Retinal pigment epithelial cell (primary cell): ENCODE data around the gene SECTM1.
"Not testable (repeated sequence)": the region's sequence is repeated elsewhere in the genome, so short reads cannot be mapped to it uniquely, and the experiment has no call there.

Experiments used
- DNase-seq: peaks from one replicate; pipeline ENCODE4 v3.0.0-alpha.2; 2010; ENCODE audit warnings: low read depth
- H3K4me3 ChIP-seq: 2 replicates; pipeline ENCODE4 v1.5.1; 2011; ENCODE audit warnings: mild to moderate bottlenecking, low read length, control low read depth, moderate library complexity
- TF ChIP-seq, protein P1 (sequence below): conservative IDR thresholded peaks from 2 replicates; pipeline ENCODE4 v1.5.1; 2011; ENCODE audit warnings: low read depth, low read length, control low read depth, inconsistent platforms

Gene SECTM1

DNA sequence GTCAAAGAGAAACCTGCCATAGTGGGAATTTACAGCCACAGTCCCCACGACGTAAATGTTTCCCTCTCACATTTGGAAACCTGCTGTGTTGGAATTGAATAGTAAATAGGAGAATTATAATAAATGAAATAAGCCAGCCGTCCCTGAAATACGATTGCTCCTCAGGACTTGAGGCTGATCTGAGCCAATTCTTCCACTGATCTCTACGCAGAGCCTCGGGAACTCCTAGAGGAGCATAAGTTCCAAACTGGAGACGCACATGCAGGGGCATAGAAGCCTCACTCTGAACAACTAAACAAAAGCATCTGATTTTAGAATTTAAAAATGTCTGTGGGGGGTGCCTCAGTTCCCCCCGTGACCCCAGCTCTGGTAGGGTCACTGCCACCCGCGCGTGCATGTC, 15.3 kb upstream of the SECTM1 start:
- no peak overlapping the region for H3K4me3 ChIP-seq
- no peak for DNase-seq
- TF ChIP-seq, protein P1, sequence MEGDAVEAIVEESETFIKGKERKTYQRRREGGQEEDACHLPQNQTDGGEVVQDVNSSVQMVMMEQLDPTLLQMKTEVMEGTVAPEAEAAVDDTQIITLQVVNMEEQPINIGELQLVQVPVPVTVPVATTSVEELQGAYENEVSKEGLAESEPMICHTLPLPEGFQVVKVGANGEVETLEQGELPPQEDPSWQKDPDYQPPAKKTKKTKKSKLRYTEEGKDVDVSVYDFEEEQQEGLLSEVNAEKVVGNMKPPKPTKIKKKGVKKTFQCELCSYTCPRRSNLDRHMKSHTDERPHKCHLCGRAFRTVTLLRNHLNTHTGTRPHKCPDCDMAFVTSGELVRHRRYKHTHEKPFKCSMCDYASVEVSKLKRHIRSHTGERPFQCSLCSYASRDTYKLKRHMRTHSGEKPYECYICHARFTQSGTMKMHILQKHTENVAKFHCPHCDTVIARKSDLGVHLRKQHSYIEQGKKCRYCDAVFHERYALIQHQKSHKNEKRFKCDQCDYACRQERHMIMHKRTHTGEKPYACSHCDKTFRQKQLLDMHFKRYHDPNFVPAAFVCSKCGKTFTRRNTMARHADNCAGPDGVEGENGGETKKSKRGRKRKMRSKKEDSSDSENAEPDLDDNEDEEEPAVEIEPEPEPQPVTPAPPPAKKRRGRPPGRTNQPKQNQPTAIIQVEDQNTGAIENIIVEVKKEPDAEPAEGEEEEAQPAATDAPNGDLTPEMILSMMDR = no peak

DNA sequence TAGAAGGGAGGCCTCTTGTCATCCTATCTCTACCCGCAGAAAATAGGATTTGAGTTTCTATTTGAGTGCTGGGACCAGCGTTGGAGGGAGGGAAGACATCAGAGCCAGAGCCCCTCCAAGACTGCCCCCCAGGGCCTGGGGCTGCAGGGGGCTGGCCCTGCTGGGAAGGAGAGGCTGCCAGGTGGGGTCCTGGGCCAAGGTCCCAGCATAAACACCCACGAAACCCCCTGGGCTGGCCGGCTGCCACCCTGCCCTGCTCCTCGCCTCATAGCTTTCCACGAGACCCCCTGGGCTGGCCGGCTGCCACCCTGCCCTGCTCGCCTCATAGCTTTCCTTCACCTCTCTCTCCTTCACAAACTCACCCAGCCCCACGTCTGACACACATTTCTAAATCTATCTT, 14.9 kb upstream of the SECTM1 start:
- no peak for DNase-seq
- H3K4me3 ChIP-seq = no peak overlapping the region
- TF ChIP-seq, protein P1 = no peak

DNA sequence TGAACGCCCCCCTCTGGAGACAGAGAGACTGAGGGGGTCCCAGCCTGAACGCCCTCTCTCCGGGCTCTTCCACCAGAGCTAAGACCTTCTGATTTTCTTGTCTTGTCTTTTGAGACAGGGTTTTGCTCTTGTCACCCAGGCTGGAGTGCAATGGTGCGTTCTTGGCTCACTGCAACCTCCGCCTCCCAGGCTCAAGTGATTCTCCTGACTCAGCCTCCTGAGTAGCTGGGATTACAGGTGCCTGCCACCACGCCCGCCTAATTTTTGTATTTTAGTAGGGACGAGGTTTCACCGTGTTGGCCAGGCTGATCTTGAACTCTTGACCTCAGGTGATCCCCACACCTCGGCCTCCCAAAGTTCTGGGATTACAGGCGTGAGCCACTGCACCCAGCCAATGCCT, 14.4 kb upstream of the SECTM1 start:
- H3K4me3 ChIP-seq, DNase-seq: not testable (repeated sequence)

DNA sequence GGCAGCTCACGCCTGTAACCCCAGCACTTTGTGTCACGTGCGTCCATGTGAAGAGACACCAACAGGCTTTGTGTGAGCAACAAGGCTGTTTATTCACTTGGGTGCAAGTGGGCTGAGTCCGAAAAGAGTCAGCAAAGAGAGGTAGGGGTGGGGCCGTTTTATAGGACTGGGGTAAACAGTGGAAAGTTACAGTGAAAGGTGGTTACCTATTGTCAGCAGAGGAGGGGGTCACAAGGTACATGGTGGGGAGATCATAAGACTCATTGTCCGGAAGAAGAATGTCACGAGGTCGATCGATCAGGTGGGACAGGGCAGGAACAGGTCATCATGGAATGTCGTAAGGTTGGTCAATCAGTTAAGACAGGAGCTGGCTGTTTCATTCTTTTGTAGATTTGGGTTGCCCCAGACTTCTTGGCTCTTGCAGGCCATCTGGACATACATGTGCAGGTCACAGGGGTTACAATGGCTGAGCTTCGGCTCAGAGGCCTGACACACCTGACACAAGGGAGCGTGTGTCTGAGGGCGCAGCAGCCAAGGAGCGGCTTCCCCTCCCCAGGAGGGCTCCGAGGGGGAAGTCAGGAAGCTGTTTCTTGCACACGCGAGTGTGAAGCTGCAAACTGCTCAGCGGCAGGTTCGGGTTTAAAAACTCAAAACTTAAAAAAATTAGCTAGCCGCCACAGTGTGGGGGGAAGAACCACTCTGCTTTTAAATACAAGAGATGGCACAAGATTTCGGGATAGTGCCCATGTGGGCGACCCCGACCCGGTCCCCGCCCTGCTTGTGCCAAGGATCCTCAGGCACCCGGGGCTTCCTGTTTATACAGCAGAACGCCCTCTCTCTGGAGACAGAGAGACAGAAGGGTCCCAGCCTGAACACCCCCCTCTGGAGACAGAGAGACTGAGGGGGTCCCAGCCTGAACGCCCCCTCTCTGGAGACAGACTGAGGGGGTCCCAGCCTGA, 13.1 kb upstream of the SECTM1 start:
- TF ChIP-seq, protein P1 = no peak
- DNase-seq = no peak
- H3K4me3 ChIP-seq = no peak overlapping the region

DNA sequence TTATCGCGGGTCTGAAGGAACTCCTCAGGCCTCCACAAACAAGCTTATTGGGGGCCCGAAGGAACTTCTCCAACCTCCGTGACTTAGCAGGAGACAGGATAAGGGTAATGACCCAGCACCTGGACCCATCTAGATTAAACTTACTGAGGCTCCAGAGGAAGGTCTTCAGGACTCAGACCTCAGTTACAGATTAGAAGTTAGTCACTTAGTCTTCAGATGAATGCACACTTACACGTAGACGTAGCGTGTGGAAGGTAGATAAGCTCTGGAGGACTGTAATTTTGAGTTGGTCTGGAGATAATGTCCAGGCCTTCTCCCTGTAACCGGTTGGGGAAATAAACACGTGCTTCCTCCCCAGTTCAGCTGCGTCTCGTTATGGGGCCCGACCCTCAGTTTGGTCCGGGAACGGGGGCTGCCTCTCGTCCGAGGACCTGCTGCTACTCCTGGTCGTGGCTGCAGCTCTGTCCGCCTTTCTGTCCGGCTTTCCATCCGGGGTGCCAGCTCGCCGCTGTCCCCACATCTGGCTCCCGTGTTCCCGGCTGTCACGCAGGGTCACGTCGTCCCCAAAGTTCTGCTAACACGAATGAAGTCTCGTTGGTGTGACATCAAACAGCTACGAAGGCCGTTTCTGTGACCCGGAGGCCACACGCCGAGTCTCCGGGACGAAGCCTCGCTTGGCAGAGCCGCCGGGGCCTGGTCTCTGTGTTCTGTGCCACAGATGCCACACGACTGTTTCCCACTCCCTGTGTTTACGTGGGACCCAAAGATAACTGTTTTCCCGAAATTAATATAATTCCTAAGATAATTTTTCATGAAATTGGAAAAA, 11.8 kb upstream of the SECTM1 start:
- TF ChIP-seq, protein P1 = no peak
- H3K4me3 ChIP-seq = no peak overlapping the region
- no peak for DNase-seq

DNA sequence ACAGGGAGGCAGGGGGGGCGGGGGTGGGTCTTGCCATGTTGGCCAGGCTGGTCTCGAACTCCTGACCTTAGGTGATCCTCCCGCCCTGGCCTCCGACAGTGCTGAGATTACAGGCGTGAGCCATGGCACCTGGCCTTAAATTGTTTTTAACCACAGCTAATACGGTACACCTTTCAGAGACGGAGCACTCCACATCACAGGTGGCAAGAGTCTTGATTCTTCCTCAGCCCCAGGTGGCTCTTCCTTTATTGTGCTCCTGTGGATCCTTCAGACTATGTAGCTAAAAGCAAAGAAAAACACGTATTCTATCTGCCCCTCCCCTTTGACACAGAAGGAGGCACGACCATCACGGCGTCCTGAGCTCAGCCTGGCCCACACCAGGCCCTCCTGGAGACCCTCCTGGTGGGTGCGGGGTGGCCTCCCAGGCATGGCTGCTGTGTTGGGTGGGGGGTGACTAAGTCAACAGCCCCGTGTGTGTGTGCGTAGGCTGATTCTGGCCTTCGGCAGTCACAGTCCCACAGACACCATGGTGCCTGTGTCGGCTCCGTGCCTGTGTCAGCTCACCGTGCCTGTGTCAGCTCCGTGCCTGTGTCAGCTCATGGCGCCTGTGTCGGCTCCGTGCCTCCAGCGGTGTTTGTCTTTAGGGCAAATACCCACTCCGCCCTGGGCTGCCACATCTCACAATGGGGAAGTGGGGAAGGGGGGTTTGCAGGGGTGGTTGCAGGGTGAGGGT, 10.8 kb upstream of the SECTM1 start:
- DNase-seq = no peak
- no peak overlapping the region for H3K4me3 ChIP-seq
- TF ChIP-seq, protein P1 = no peak

DNA sequence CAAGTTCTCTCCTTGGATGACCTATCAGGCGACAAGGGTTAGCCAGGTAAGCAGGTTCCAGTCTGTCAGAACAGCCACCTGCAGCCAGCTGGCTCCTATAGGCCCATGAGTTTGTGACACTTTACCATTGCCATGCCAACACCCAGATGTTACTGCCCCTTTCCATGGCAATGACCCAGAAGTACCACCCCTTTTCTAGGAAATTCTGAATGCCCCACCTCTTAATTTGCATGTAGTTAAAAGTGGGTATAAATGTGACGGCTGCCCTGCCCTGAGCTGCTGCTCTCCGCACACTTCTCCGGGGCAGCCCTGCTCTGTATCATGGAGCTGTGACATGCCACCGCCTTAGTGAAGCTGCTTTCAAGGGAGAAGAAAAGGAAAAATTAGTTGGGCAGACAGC, 10.0 kb upstream of the SECTM1 start:
- no peak for DNase-seq
- TF ChIP-seq, protein P1 = no peak
- no peak overlapping the region for H3K4me3 ChIP-seq
